Tibial nerve (tissue), 4 donors: Measurements from ENCODE around the gene CHMP4B. TPM values are rescaled to one million over a fixed set of nuclear protein-coding genes. Genes with fewer than 3 reads are reported as not detected.

Source experiments
- DNase-seq, 2 donors: peaks; one replicate each; pipeline ENCODE4 v3.0.0-alpha.2; 2019; ENCODE audit warnings: low spot score in 2 of 2
- H3K27ac ChIP-seq, 4 donors: fragments of 200-600 bp; sonication (generic) in 3 of 4; one replicate each; pipeline ENCODE4 v1.5.1; 2017 to 2019; ENCODE audit warnings: mild to moderate bottlenecking in 1 of 4
- H3K27me3 ChIP-seq, 2 donors: fragments of 200-600 bp; sonication (generic) in 1 of 2; one replicate each; pipeline versions ENCODE4 v1.5.1 to v1.6.0; 2017 to 2019
- H3K36me3 ChIP-seq, 3 donors: fragments of 200-600 bp; sonication (generic); one replicate each; pipeline ENCODE4 v1.5.1; 2018 to 2019
- H3K4me1 ChIP-seq, 4 donors: fragments of 200-600 bp; sonication (generic) in 3 of 4; one replicate each; pipeline ENCODE4 v1.5.1; 2017 to 2019
- H3K4me3 ChIP-seq, 4 donors: fragments of 200-600 bp; sonication (generic) in 3 of 4; one replicate each; pipeline ENCODE4 v1.5.1; 2017 to 2019; ENCODE audit warnings: mild to moderate bottlenecking in 1 of 4, moderate library complexity in 1 of 4
- H3K9me3 ChIP-seq, 4 donors: fragments of 200-600 bp; sonication (generic) in 3 of 4; one replicate each; pipeline ENCODE4 v1.5.1; 2017 to 2019
- EP300 ChIP-seq, 2 donors: sonication (generic); formaldehyde crosslinking; IDR thresholded peaks; one replicate each; pipeline ENCODE4 v1.6.1; 2017; ENCODE audit warnings: antibody characterized with exemption in 2 of 2, mild to moderate bottlenecking in 1 of 2
- POLR2A ChIP-seq, 2 donors: fragments of 450-650 bp; IDR thresholded peaks; one replicate each; pipeline ENCODE4 v1.6.1; 2017; ENCODE audit warnings: antibody characterized with exemption in 2 of 2, mild to moderate bottlenecking in 2 of 2, moderate library complexity in 2 of 2
- WGBS, 2 donors: methylation state at CpG; one replicate each; pipeline ENCODE4 v1.1.5; 2018; 5-methylcytosine and 5-hydroxymethylcytosine counted together
- total RNA-seq, 4 donors: library from RNA; depleted of rRNA; stranded (reverse); fragments of >200 nt; gene quantifications; one replicate each; pipeline ENCODE4 v1.1.0, GENCODE V29; 2016
- TF ChIP-seq, protein P1 (sequence below), 5 experiments: fragments of 200-600 bp in 3 of 5; fragments of 450-650 bp in 2 of 5; sonication (generic) in 3 of 5; IDR thresholded peaks; one replicate each; pipeline ENCODE4 v1.5.1; 2016 to 2019; ENCODE audit warnings: antibody characterized with exemption in 5 of 5, mild to moderate bottlenecking in 3 of 5, moderate library complexity in 2 of 5

Gene CHMP4B
- total RNA-seq, 4 donors from 2014 or later = 72.0 to 93.1 (median 78.9) TPM

DNA sequence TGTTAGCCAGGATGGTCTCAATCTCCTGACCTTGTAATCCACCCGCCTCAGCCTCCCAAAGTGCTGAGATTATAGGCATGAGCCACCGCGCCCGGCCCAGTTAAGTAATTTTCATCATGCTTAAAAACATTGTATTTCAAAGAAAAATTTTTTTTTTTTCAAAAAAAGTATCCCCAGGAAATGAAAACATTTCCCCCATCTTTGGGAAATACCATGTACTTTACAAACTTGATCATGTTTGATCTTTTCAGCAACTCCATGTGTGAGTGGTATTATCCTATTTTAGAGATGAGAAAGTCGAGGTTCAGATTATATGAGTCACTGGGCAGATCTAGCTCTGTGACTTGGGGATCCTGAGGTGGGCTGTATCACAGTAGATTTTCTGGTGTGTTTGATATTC, 11.8 kb downstream of the CHMP4B start:
- WGBS, 2 donors = 95 to 98% methylated on average over 5 of the region's 5 CpGs
- no peak for DNase-seq
- H3K27me3 ChIP-seq = no peaks in the 10 kb centered on the region
- H3K4me1 ChIP-seq = peaks cover 0 to 59% (median 27%) of the 10 kb centered on the region in 4 donors
- no peak overlapping the region for H3K27ac ChIP-seq
- H3K4me3 ChIP-seq = no peak overlapping the region
- peaks cover 0 to 6% (median 0%) of the 10 kb centered on the region in 3 donors for H3K36me3 ChIP-seq
- H3K9me3 ChIP-seq = no peaks in the 10 kb centered on the region
- TF ChIP-seq, protein P1, sequence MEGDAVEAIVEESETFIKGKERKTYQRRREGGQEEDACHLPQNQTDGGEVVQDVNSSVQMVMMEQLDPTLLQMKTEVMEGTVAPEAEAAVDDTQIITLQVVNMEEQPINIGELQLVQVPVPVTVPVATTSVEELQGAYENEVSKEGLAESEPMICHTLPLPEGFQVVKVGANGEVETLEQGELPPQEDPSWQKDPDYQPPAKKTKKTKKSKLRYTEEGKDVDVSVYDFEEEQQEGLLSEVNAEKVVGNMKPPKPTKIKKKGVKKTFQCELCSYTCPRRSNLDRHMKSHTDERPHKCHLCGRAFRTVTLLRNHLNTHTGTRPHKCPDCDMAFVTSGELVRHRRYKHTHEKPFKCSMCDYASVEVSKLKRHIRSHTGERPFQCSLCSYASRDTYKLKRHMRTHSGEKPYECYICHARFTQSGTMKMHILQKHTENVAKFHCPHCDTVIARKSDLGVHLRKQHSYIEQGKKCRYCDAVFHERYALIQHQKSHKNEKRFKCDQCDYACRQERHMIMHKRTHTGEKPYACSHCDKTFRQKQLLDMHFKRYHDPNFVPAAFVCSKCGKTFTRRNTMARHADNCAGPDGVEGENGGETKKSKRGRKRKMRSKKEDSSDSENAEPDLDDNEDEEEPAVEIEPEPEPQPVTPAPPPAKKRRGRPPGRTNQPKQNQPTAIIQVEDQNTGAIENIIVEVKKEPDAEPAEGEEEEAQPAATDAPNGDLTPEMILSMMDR (IDR thresholded peaks at IDR 0.05) = no peak
- no peak for TF ChIP-seq EP300 (IDR thresholded peaks at IDR 0.05)

DNA sequence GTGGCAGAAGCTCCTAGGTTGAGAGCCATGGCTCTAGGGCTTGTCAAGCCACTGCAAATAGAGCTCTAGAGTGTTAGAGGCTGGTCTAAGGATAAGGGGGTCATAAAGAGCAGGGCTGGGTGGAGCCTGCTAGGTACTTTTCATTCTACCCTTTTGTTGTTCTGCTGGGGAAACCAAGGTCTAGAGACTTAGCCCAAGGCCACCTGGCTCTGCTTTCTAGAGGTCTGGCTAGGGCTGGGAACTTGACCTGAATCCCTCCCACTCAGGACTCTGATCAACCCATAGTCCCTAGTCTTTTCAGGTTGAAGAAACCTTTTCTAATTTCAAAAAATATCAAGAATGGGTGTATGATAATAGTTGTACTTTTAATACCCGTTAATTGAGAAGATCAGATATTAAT, 13.7 kb downstream of the CHMP4B start:
- TF ChIP-seq EP300 (IDR thresholded peaks at IDR 0.05) (no peak), POLR2A (IDR thresholded peaks at IDR 0.05) (no peak)
- TF ChIP-seq, protein P1 (IDR thresholded peaks at IDR 0.05) = no peak
- WGBS, 2 donors = 92 to 95% methylated on average over 1 of the region's 1 CpG
- H3K9me3 ChIP-seq = no peaks in the 10 kb centered on the region
- no peak overlapping the region for H3K27ac ChIP-seq
- DNase-seq = no peak
- H3K27me3 ChIP-seq = no peaks in the 10 kb centered on the region
- peaks cover 0 to 70% (median 37%) of the 10 kb centered on the region in 4 donors for H3K4me1 ChIP-seq
- H3K4me3 ChIP-seq = no peak overlapping the region
- H3K36me3 ChIP-seq = peaks cover 0 to 6% (median 0%) of the 10 kb centered on the region in 3 donors

DNA sequence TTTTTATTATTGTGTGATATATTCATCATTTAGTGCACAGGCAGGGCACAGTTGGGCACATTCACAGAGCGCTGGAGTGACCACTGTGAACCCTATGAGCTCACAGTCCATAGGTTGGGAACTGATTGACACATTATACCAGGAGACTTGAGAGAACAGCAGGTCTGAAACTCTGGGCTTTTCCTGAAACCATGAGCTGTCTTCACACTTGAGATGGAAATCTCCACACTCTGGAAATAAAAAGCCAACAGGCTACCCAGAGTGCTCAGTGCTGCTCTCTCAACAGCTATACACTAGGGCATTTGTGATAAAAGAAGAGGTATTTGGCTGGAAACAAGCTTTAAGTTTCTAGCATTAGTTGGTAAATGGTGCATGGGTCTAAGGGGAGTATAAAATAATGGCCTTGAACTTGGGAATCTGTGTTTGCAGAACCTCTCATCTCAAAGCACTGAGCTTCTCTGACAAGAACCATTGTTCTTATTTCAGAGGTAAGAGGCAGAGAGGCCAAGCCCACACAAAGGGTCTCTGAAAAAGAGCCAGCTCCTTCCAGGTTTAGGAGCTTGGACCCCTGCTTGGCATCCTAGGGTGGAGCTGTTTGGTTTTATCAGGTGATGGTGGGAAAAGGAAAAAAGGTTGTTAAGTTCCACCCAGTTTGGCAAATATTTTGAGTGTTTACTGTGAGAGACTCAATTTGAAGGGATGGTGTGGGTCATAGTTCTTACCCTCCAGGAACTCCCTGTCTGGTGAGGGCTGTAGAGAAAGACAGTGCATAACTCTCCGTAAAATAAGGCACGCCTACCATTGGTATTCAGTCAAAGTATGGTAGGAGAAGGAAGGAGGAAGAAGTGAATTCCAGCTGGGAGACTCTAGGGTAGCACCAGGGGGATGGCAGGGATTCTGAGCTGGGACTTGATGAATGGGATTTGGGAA, 14.5 kb downstream of the CHMP4B start:
- H3K9me3 ChIP-seq = no peaks in the 10 kb centered on the region
- no peaks in the 10 kb centered on the region for H3K27me3 ChIP-seq
- 74 to 79% methylated on average over 3 of the region's 3 CpGs for WGBS, 2 donors
- H3K36me3 ChIP-seq = peaks cover 0 to 6% (median 0%) of the 10 kb centered on the region in 3 donors
- H3K27ac ChIP-seq = no peak overlapping the region
- no peak overlapping the region for H3K4me3 ChIP-seq
- TF ChIP-seq EP300 (IDR thresholded peaks at IDR 0.05) (no peak), POLR2A (IDR thresholded peaks at IDR 0.05) (no peak)
- TF ChIP-seq, protein P1 (IDR thresholded peaks at IDR 0.05) = no peak
- no peak for DNase-seq
- peaks cover 0 to 70% (median 43%) of the 10 kb centered on the region in 4 donors for H3K4me1 ChIP-seq

DNA sequence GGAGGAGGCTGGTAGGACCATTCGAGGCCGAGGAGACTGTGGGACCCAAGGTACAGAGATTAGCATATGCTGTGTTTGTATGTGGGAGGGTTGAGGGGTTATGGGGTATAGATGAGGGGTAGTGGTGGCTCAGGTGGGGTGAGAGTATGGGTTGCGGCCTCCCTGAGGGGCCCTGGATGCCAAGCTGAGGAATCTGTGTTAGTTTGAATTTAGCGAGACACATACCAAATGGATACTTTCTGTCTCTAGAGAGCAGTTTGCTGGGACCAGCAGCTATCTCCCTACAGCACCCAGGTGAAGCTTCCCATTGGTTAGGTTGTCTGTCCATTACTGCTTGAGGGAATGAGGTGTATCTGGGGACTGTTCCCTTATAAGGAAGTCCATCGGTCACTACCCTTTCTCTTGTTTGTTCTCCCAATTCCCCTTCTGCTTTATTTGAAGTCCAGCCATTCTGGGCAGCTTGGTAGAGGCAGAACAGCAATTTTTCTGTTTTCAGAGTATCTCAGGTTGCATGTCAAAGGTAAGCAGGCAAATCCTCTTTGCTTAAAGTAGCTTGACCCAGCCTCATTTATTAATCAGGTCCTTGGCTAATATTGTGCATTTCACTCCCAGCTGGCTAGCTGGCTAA, 15.2 kb downstream of the CHMP4B start:
- Histone ChIP-seq H3K4me1 (peaks cover 0 to 72% (median 45%) of the 10 kb centered on the region in 4 donors), H3K9me3 (no peaks in the 10 kb centered on the region), H3K27me3 (no peaks in the 10 kb centered on the region), H3K27ac (no peak overlapping the region), H3K36me3 (peaks cover 0 to 6% (median 0%) of the 10 kb centered on the region in 3 donors), H3K4me3 (no peak overlapping the region)
- WGBS, 2 donors = 86 to 87% methylated on average over 5 of the region's 5 CpGs
- no peak for DNase-seq
- no peak for TF ChIP-seq EP300 (IDR thresholded peaks at IDR 0.05)
- no peak for TF ChIP-seq POLR2A (IDR thresholded peaks at IDR 0.05)
- TF ChIP-seq, protein P1 (IDR thresholded peaks at IDR 0.05) = no peak

DNA sequence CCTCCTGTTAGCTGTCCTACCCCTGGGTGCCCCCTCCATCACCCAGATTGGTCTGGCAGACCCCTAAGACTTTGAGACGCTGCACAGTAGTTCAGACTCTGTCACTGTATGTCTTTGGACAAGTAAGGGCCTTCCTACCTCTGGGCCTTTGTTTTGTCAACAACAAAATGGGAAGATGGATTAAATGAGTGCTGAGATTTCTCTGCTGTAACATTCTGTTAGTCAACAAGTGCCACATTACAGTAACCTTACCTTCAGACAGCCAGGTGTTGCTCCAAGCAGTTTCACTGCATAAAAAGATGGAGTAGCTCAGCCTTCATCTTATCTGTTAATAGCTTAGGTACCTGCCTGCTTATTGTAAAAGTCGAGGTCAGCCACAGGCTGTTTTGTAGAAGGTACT, 16.0 kb downstream of the CHMP4B start:
- Histone ChIP-seq H3K27ac (no peak overlapping the region), H3K36me3 (peaks cover 0 to 6% (median 0%) of the 10 kb centered on the region in 3 donors), H3K27me3 (no peaks in the 10 kb centered on the region), H3K9me3 (no peaks in the 10 kb centered on the region), H3K4me3 (no peak overlapping the region), H3K4me1 (peaks cover 0 to 79% (median 51%) of the 10 kb centered on the region in 4 donors)
- TF ChIP-seq POLR2A (IDR thresholded peaks at IDR 0.05) (no peak), EP300 (IDR thresholded peaks at IDR 0.05) (no peak)
- TF ChIP-seq, protein P1 (IDR thresholded peaks at IDR 0.05) = no peak
- 88 to 93% methylated on average over 2 of the region's 2 CpGs for WGBS, 2 donors
- DNase-seq = no peak
